HT1080 (cell line): ENCODE data around the gene ZFP30. TPM values are rescaled to one million over a fixed set of nuclear protein-coding genes. Genes with fewer than 3 reads are reported as not detected.
"Not testable (repeated sequence)": the region's sequence is repeated elsewhere in the genome, so short reads cannot be mapped to it uniquely, and the experiment has no call there.

Source experiments
- DNase-seq: peaks from one replicate; pipeline ENCODE4 v3.0.0-alpha.2; 2015; ENCODE audit warnings: low read depth
- polyA plus RNA-seq, 2 experiments: library from polyadenylated mRNA; depleted of rRNA; stranded (reverse); fragments of >200 nt; gene quantifications; 2 replicates each; pipeline ENCODE4 v1.2.3, GENCODE V29; 2015
- total RNA-seq: library from RNA; depleted of rRNA; stranded (reverse); fragments of >200 nt; shearing (Covaris generic); gene quantifications from 2 replicates; pipeline ENCODE4 v1.2.3, GENCODE V29; 2014; rRNA removed

ZFP30 gene
- total RNA-seq: 0.30 and 0.31 TPM in 2 replicates
- polyA plus RNA-seq (2015; cell fraction: cytosol; rRNA removed): 0.13 and 0.24 TPM in 2 replicates
- 0.35 and 0.95 TPM in 2 replicates for polyA plus RNA-seq (2015; cell fraction: nucleus; rRNA removed)

GRCh38 chr19:37655301-37655688 lies at the start of gene ZFP30:
Gene ZFP30 (minus strand): TSS chr19:37655465. CDS start chr19:37647822, 7,643 bp downstream.
- DNase-seq: peak; percentile 7

GRCh38 chr19:37699057-37699456 lies 43.8 kb upstream of the ZFP30 start:
- DNase-seq: peak; percentile 25

GRCh38 chr19:37698216-37698615 lies 43.0 kb upstream of the ZFP30 start:
- DNase-seq: no peak

GRCh38 chr19:37695144-37695899 lies 40.1 kb upstream of the ZFP30 start:
- DNase-seq: no peak

GRCh38 chr19:37692956-37693620 lies 37.8 kb upstream of the ZFP30 start:
- no peak for DNase-seq

GRCh38 chr19:37691881-37692504 lies 36.7 kb upstream of the ZFP30 start:
- DNase-seq: no peak

GRCh38 chr19:37683520-37683919 lies 28.3 kb upstream of the ZFP30 start:
- no peak for DNase-seq

- DNase-seq: no peak
These were observed 14.2 kb upstream of the ZFP30 start for GRCh38 chr19:37669450-37669914.

- not testable (repeated sequence) for DNase-seq
These were observed 1.9 kb upstream of the ZFP30 start for GRCh38 chr19:37657157-37657556.

GRCh38 chr19:37655689-37656371 lies 565 bp upstream of the ZFP30 start:
- DNase-seq: peak; percentile 1

- no peak for DNase-seq
These were observed 500 bp downstream of the ZFP30 start for GRCh38 chr19:37654629-37655300.

GRCh38 chr19:37654118-37654517 lies 1.1 kb downstream of the ZFP30 start:
- DNase-seq: no peak

- DNase-seq: no peak
These were observed 19.9 kb downstream of the ZFP30 start for GRCh38 chr19:37635076-37636056.

- DNase-seq: no peak
These were observed 60.3 kb downstream of the ZFP30 start for GRCh38 chr19:37594982-37595382.

- DNase-seq: peak; percentile 64
These were observed 60.8 kb downstream of the ZFP30 start, which contains the start of the genes ZNF540 and ZNF571 for GRCh38 chr19:37594304-37594981. Gene ZNF540 (plus strand): TSS chr19:37594876. CDS start chr19:37598448, 3,572 bp downstream. Gene ZNF571 (minus strand): TSS chr19:37594792. CDS start chr19:37586676, 8,116 bp downstream.

- no peak for DNase-seq
These were observed 61.3 kb downstream of the ZFP30 start for GRCh38 chr19:37593996-37594303.

- DNase-seq: no peak
These were observed 71.9 kb downstream of the ZFP30 start for GRCh38 chr19:37583340-37583739.

GRCh38 chr19:37572203-37572602 lies 83.1 kb downstream of the ZFP30 start:
- no peak for DNase-seq

- no peak for DNase-seq
These were observed 89.9 kb downstream of the ZFP30 start for GRCh38 chr19:37565370-37565669.
